GM12878 (cell line): ENCODE measurements around the gene METTL21A.

Experiments
- CUX1 ChIP-seq: IDR thresholded peaks from 2 replicates; pipeline ENCODE4 v1.6.1; 2012; ENCODE audit warnings: improper control_type of control experiment, low read depth, low read length; ENCODE audit not compliant: insufficient replicate concordance
- EZH2 ChIP-seq: IDR thresholded peaks from 2 replicates; pipeline ENCODE4 v1.6.1; 2012; ENCODE audit warnings: low read depth, mild to moderate bottlenecking, control low read depth, inconsistent platforms, low read length, borderline replicate concordance; ENCODE audit not compliant: control insufficient read depth
- HCFC1 ChIP-seq: fragments of 150-350 bp; IDR thresholded peaks from 2 replicates; pipeline ENCODE4 v1.6.1; 2014; ENCODE audit warnings: low read length
- IKZF2 ChIP-seq, 2 experiments: fragments of 450-650 bp; IDR thresholded peaks; 2 replicates each; pipeline ENCODE4 v1.6.1; 2017; ENCODE audit warnings: mild to moderate bottlenecking in 2 of 2, moderate library complexity in 2 of 2
- NFYB ChIP-seq: IDR thresholded peaks from 2 replicates; pipeline ENCODE4 v1.6.1; 2011; ENCODE audit warnings: low read depth, mild to moderate bottlenecking, low read length, improper control_type of control experiment, moderate library complexity; ENCODE audit not compliant: insufficient read depth
- REST ChIP-seq: IDR thresholded peaks from 2 replicates; pipeline ENCODE4 v1.6.1; 2012; ENCODE audit warnings: mild to moderate bottlenecking, low read depth, low read length
- RFX5 ChIP-seq: IDR thresholded peaks from 2 replicates; pipeline ENCODE4 v1.6.1; 2011; ENCODE audit warnings: low read depth, low read length, improper control_type of control experiment
- SIX5 ChIP-seq: IDR thresholded peaks from 2 replicates; pipeline ENCODE4 v1.6.1; 2011; ENCODE audit warnings: mild to moderate bottlenecking, low read depth, low read length, moderate library complexity; ENCODE audit not compliant: severe bottlenecking
- TAF1 ChIP-seq: IDR thresholded peaks from 2 replicates; pipeline ENCODE4 v1.6.1; 2011; ENCODE audit warnings: mild to moderate bottlenecking, low read depth, low read length, borderline replicate concordance
- TF ChIP-seq, protein P1 (sequence below), 3 experiments: IDR thresholded peaks in 2 of 3; conservative IDR thresholded peaks in 1 of 3; 2 replicates each; pipeline ENCODE4 v1.5.1; 2011; ENCODE audit warnings: low read depth in 3 of 3, low read length in 3 of 3, mild to moderate bottlenecking in 3 of 3, control low read depth in 2 of 3, moderate library complexity in 2 of 3, inconsistent platforms in 1 of 3, mixed read lengths in 1 of 3; ENCODE audit not compliant: control insufficient read depth in 2 of 3, insufficient read depth in 1 of 3; ENCODE audit errors: extremely low read depth in 1 of 3
- TF ChIP-seq, protein P2 (sequence below): fragments of 450-650 bp; IDR thresholded peaks from 2 replicates; pipeline ENCODE4 v1.6.1; 2017; ENCODE audit warnings: borderline replicate concordance

DNA sequence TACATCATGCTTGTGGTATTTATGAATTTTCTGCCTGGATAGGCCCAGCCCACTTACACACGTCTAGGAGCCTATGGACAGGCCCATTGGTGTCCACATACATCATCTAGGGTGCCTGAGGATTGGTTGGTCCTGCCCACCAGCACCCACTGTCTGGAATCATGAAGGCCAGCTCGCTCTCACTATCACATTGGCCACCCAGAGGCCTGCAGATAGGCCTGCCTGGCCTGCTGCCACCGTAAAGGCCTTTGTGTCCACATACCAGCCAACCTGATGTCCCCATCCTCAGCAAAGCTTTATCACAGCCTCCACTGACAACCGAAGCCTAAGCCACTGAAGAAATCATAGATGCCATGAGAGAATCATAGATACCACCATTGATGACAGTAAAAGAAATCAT, 40.2 kb downstream of the METTL21A start:
- TF ChIP-seq REST (no peak), EZH2 (no peak), RFX5 (no peak), TAF1 (no peak), IKZF2 (IDR thresholded peaks at IDR 0.05) (no peak), HCFC1 (no peak), SIX5 (no peak), CUX1 (no peak), NFYB (no peak)
- TF ChIP-seq, protein P1, sequence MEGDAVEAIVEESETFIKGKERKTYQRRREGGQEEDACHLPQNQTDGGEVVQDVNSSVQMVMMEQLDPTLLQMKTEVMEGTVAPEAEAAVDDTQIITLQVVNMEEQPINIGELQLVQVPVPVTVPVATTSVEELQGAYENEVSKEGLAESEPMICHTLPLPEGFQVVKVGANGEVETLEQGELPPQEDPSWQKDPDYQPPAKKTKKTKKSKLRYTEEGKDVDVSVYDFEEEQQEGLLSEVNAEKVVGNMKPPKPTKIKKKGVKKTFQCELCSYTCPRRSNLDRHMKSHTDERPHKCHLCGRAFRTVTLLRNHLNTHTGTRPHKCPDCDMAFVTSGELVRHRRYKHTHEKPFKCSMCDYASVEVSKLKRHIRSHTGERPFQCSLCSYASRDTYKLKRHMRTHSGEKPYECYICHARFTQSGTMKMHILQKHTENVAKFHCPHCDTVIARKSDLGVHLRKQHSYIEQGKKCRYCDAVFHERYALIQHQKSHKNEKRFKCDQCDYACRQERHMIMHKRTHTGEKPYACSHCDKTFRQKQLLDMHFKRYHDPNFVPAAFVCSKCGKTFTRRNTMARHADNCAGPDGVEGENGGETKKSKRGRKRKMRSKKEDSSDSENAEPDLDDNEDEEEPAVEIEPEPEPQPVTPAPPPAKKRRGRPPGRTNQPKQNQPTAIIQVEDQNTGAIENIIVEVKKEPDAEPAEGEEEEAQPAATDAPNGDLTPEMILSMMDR (IDR thresholded peaks at IDR 0.05 in 2 of 3, conservative IDR thresholded peaks at IDR 0.05 in 1 of 3; ENCODE audit: control insufficient read depth in 2 of 3, extremely low read depth in 1 of 3, insufficient read depth in 1 of 3, low read depth in 3 of 3, low read length in 3 of 3): no peak
- TF ChIP-seq, protein P2, sequence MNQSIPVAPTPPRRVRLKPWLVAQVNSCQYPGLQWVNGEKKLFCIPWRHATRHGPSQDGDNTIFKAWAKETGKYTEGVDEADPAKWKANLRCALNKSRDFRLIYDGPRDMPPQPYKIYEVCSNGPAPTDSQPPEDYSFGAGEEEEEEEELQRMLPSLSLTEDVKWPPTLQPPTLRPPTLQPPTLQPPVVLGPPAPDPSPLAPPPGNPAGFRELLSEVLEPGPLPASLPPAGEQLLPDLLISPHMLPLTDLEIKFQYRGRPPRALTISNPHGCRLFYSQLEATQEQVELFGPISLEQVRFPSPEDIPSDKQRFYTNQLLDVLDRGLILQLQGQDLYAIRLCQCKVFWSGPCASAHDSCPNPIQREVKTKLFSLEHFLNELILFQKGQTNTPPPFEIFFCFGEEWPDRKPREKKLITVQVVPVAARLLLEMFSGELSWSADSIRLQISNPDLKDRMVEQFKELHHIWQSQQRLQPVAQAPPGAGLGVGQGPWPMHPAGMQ: no peak
